K562 (cell line): ENCODE results near the gene NR6A1. TPM values are rescaled to one million over a fixed set of nuclear protein-coding genes. Genes with fewer than 3 reads are reported as not detected.

Experiments
- ATAC-seq: fragments of 200-7000 bp; cut with Tn5 transposase; 3 replicates; pipeline ENCODE4 v1.9.1; 2020; ENCODE audit warnings: moderate library complexity
- BruUV-seq: library from RNA; stranded (reverse); fragments of 400-500 nt; replicated peaks from 2 replicates; lab custom pipeline; 2021; lab: Mats Ljungman, UMichigan
- CTCF ChIA-PET: fragments of 300-600 bp; formaldehyde crosslinking; extraction: SDS; loops from one replicate; lab custom pipeline; 2021; ENCODE audit warnings: low intra/inter-chr PET ratio; lab: Yijun Ruan, JAX
- POLR2A ChIA-PET: fragments of 300-600, 350-650 bp; sonication (Branson Sonifier 250); formaldehyde crosslinking; extraction: SDS; loops from one replicate; lab custom pipeline; 2021; ENCODE audit warnings: antibody characterized with exemption, inconsistent platforms; lab: Yijun Ruan, JAX
- DNase-seq, 4 experiments: peaks; one replicate each; pipeline versions ENCODE4 v3.0.0 to v3.0.0-alpha.2; 2011 to 2018; ENCODE audit warnings: low spot score in 3 of 4, mixed read lengths in 3 of 4; ENCODE audit errors: extremely low read depth in 1 of 4
- FAIRE-seq: peaks from 2 replicates; lab custom pipeline; 2011; peaks lifted over from hg19 to GRCh38; lab: Jason Lieb, UNC
- H2AFZ ChIP-seq: 2 replicates; pipeline ENCODE4 v1.6.0; 2011; ENCODE audit warnings: low read depth, low read length, control low read depth, inconsistent platforms
- H3K27ac ChIP-seq: fragments of 200-600 bp; 3 replicates; pipeline ENCODE4 v1.8.0; 2011; ENCODE audit warnings: low read depth, mild to moderate bottlenecking, control low read depth, inconsistent platforms, low read length, moderate library complexity, mixed read lengths; ENCODE audit errors: extremely low read depth
- H3K27me3 ChIP-seq, 2 experiments: fragments of 300-600 bp in 1 of 2; 2 replicates in 1 of 2; 3 replicates in 1 of 2; pipeline versions ENCODE4 v1.6.0 to v1.8.0; 2011; ENCODE audit warnings: inconsistent platforms in 2 of 2, low read length in 2 of 2, mild to moderate bottlenecking in 1 of 2, mixed read lengths in 1 of 2, moderate library complexity in 1 of 2; ENCODE audit not compliant: control insufficient read depth in 2 of 2, insufficient read depth in 2 of 2
- H3K36me3 ChIP-seq: fragments of 300-600 bp; 3 replicates; pipeline ENCODE4 v1.8.0; 2011; ENCODE audit warnings: mild to moderate bottlenecking, low read length, inconsistent platforms; ENCODE audit not compliant: control insufficient read depth, insufficient read depth
- H3K4me1 ChIP-seq, 2 experiments: fragments of 200-600 bp in 1 of 2; replicated peaks in 1 of 2; 2 replicates in 1 of 2; 3 replicates in 1 of 2; pipeline versions ENCODE4 v1.5.1 to v1.8.0; 2011; ENCODE audit warnings: inconsistent platforms in 2 of 2, low read length in 2 of 2, mild to moderate bottlenecking in 1 of 2, mixed read lengths in 1 of 2, moderate library complexity in 1 of 2; ENCODE audit not compliant: control insufficient read depth in 2 of 2, insufficient read depth in 2 of 2
- H3K4me2 ChIP-seq: 2 replicates; pipeline ENCODE4 v1.6.1; 2011; ENCODE audit warnings: low read length, control low read depth, inconsistent platforms, mixed read lengths; ENCODE audit not compliant: insufficient read depth
- H3K4me3 ChIP-seq: fragments of 200-600 bp; sonication (generic), shearing (Covaris generic); 2 replicates; pipeline ENCODE4 v1.5.1; 2016; ENCODE audit warnings: control low read depth, inconsistent platforms
- H3K79me2 ChIP-seq: fragments of 200-600 bp; 3 replicates; pipeline ENCODE4 v1.8.0; 2011; ENCODE audit warnings: low read length, inconsistent platforms; ENCODE audit not compliant: control insufficient read depth, insufficient read depth
- H3K9ac ChIP-seq, 2 experiments: 2 replicates each; pipeline versions ENCODE4 v1.6.0 to v1.6.1; 2011; ENCODE audit warnings: low read depth in 2 of 2, low read length in 2 of 2, control low read depth in 1 of 2, inconsistent platforms in 1 of 2, mild to moderate bottlenecking in 1 of 2, mixed read lengths in 1 of 2; ENCODE audit not compliant: insufficient read depth in 1 of 2
- H3K9me1 ChIP-seq: one replicate; pipeline ENCODE4 v1.6.0; 2011; ENCODE audit warnings: inconsistent platforms, mild to moderate bottlenecking, low read length, moderate library complexity; ENCODE audit not compliant: control insufficient read depth, insufficient read depth
- H3K9me3 ChIP-seq: replicated peaks from 2 replicates; pipeline ENCODE4 v1.5.1; 2011; ENCODE audit warnings: low read depth, low read length, inconsistent platforms; ENCODE audit not compliant: control insufficient read depth, insufficient read depth
- H4K20me1 ChIP-seq: replicated peaks from 2 replicates; pipeline ENCODE4 v1.6.1; 2011; ENCODE audit warnings: low read length, inconsistent platforms, mixed read lengths; ENCODE audit not compliant: control insufficient read depth, insufficient read depth
- CCAR2 ChIP-seq: fragments of 200-400 bp; formaldehyde crosslinking; IDR thresholded peaks from 2 replicates; pipeline ENCODE4 v1.6.1; 2017; ENCODE audit warnings: mild to moderate bottlenecking, low read depth, low read length
- CTCF ChIP-seq, 3 experiments: IDR thresholded peaks in 2 of 3; conservative IDR thresholded peaks in 1 of 3; 2 replicates each; pipeline ENCODE4 v1.5.1; 2011 to 2012; ENCODE audit warnings: low read length in 3 of 3, mild to moderate bottlenecking in 3 of 3, control low read depth in 2 of 3, improper control_type of control experiment in 1 of 3, inconsistent platforms in 1 of 3, low read depth in 1 of 3, mixed read lengths in 1 of 3, moderate library complexity in 1 of 3; ENCODE audit not compliant: insufficient read depth in 2 of 3
- ELF2 ChIP-seq: fragments of 250-450 bp; sonication (Bioruptor Pico); IDR thresholded peaks from 2 replicates; pipeline ENCODE4 v1.5.0; 2021; ENCODE audit warnings: mild to moderate bottlenecking
- ETS2 ChIP-seq: IDR thresholded peaks from 2 replicates; pipeline ENCODE4 v1.6.1; 2016; ENCODE audit warnings: borderline replicate concordance, missing genetic modification characterization, mild to moderate bottlenecking, moderate library complexity, missing compliant biosample characterization; ENCODE audit not compliant: poor library complexity, severe bottlenecking
- GTF2A2 ChIP-seq: IDR thresholded peaks from 2 replicates; pipeline ENCODE4 v1.6.1; 2016; ENCODE audit warnings: mild to moderate bottlenecking, missing genetic modification characterization, missing compliant biosample characterization
- HNRNPLL ChIP-seq: fragments of 200-400 bp; formaldehyde crosslinking; IDR thresholded peaks from 2 replicates; pipeline ENCODE4 v1.6.1; 2017; ENCODE audit warnings: low read length, low read depth, mild to moderate bottlenecking; ENCODE audit not compliant: poor library complexity, severe bottlenecking
- KDM1A ChIP-seq, 2 experiments: fragments of 450-650 bp; IDR thresholded peaks; 2 replicates each; pipeline ENCODE4 v1.6.1; 2016; ENCODE audit warnings: mild to moderate bottlenecking in 2 of 2
- PHB2 ChIP-seq: fragments of 450-650 bp; IDR thresholded peaks from 2 replicates; pipeline ENCODE4 v1.6.1; 2017; ENCODE audit warnings: low read depth
- PRPF4 ChIP-seq: fragments of 200-400 bp; formaldehyde crosslinking; IDR thresholded peaks from one replicate; pipeline ENCODE4 v1.6.1; 2017; ENCODE audit warnings: low read length, low read depth, mild to moderate bottlenecking; ENCODE audit not compliant: insufficient read depth, poor library complexity, severe bottlenecking
- ZBED1 ChIP-seq: IDR thresholded peaks from 2 replicates; pipeline ENCODE4 v1.6.1; 2014
- ZFP91 ChIP-seq: sonication (generic); formaldehyde crosslinking; IDR thresholded peaks from 2 replicates; pipeline ENCODE4 v1.8.0; 2022; ENCODE audit warnings: mild to moderate bottlenecking, missing genetic modification reagents
- ZNF184 ChIP-seq: sonication (generic); formaldehyde crosslinking; IDR thresholded peaks from 2 replicates; pipeline ENCODE4 v1.5.0; 2020; ENCODE audit warnings: missing genetic modification reagents
- ZNF263 ChIP-seq: sonication (generic); formaldehyde crosslinking; IDR thresholded peaks from 2 replicates; pipeline ENCODE4 v1.8.0; 2022; ENCODE audit warnings: mild to moderate bottlenecking, missing genetic modification reagents, borderline replicate concordance
- ZNF282 ChIP-seq: sonication (generic); formaldehyde crosslinking; IDR thresholded peaks from 2 replicates; pipeline ENCODE4 v1.8.1; 2023; ENCODE audit warnings: missing genetic modification reagents
- WGBS: fragments of 100-300 bp; shearing (Covaris generic); methylation state at CpG from one replicate; pipeline ENCODE4 v1.1.6; 2016; ENCODE audit warnings: low coverage, mixed read lengths; ENCODE audit not compliant: insufficient coverage; ENCODE audit errors: missing lambda C conversion rate; 5-methylcytosine and 5-hydroxymethylcytosine counted together
- in situ Hi-C: fragments of 300-500 bp; cut with MboI; formaldehyde crosslinking; loops from 4 replicates; pipeline ENCODE4 v1.15.0; 2018; ENCODE audit warnings: inconsistent platforms, mixed read lengths
- intact Hi-C: fragments of 100-400 bp; cut with micrococcal nuclease; formaldehyde crosslinking; loops from 2 replicates; pipeline ENCODE4 v1.14.2; 2022
- polyA plus RNA-seq, 8 experiments: library from polyadenylated mRNA; depleted of rRNA in 4 of 8; stranded (reverse) in 5 of 8; unstranded in 3 of 8; fragments of >200 nt; fragmentation: Nextera tagmentation in 2 of 8; fragmentation: Illumina TruSeq in 1 of 8; extraction: Ambion mirVana in 2 of 8; extraction: Trizol in 1 of 8; gene quantifications; 2 replicates each; pipeline versions ENCODE4 v1.2.1 to v1.2.3, GENCODE V29; 2011 to 2014; ENCODE audit warnings: inconsistent platforms in 1 of 8, missing spikeins in 1 of 8
- total RNA-seq, 7 experiments: library from RNA; depleted of rRNA in 6 of 7; stranded (reverse); fragments of >200 nt in 6 of 7; fragmentation: Illumina TruSeq in 2 of 7; extraction: Trizol in 2 of 7; gene quantifications; 2 replicates each; pipeline versions ENCODE4 v1.2.1 to v1.2.3, GENCODE V29; 2011 to 2021; ENCODE audit warnings: low replicate concordance in 1 of 7
- TF ChIP-seq, protein P1 (sequence below): sonication (generic); formaldehyde crosslinking; IDR thresholded peaks from 2 replicates; pipeline ENCODE4 v1.8.0; 2022; ENCODE audit warnings: missing genetic modification reagents, mild to moderate bottlenecking, moderate library complexity, borderline replicate concordance
- TF ChIP-seq, protein P2 (sequence below): sonication (generic); formaldehyde crosslinking; IDR thresholded peaks from 2 replicates; pipeline ENCODE4 v1.8.0; 2022; ENCODE audit warnings: mild to moderate bottlenecking, missing genetic modification reagents

NR6A1 gene
- total and polyA plus RNA-seq, 9 of the 15 experiments (the other 6 are each of a cell fraction or from before 2014, with no cell fraction given): 9.7 to 55.4 (median 28.3) TPM

DNA sequence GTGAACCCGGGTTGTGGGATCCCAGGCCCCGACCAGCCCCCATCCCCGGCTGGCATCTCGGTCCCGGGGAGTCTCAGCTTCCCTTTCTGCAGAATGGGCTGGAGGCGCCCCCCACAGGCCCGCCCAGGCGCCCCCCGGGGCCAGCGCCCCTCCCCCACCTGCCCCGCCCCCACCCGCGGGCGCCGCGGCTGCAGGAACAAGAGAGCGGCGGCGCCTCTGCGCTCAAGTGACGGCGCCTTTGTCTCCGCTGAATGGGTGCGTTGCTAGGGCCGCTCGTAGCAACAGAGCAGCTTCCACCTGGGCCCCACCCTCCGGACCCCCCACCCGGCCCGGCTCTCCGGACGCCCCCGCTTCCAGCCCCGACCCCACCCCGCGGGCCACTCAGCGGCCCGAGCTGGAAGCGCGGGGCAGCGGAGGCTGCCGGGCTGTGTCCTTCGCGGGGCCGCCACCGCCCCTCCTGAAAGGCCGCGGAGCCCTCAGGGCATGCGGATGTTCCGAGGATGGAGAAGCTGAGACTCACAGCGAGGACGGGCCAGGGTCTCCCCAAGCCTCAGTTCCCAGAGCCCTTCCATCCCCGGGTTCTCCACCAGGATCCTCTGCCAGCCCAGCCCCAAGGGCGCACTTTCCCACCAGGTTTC, 293.3 kb downstream of the NR6A1 start (continued):
- no peak for TF ChIP-seq ZFP91 (CRISPR knock-in tag)
- no peak for TF ChIP-seq ZBED1
- no peak for TF ChIP-seq PHB2
- TF ChIP-seq ZNF282 (CRISPR knock-in tag): no peak
- no peak for TF ChIP-seq GTF2A2 (tag)
- TF ChIP-seq ETS2 (tag): no peak
- TF ChIP-seq PRPF4: peak; percentile 70
- no peak for TF ChIP-seq CCAR2

DNA sequence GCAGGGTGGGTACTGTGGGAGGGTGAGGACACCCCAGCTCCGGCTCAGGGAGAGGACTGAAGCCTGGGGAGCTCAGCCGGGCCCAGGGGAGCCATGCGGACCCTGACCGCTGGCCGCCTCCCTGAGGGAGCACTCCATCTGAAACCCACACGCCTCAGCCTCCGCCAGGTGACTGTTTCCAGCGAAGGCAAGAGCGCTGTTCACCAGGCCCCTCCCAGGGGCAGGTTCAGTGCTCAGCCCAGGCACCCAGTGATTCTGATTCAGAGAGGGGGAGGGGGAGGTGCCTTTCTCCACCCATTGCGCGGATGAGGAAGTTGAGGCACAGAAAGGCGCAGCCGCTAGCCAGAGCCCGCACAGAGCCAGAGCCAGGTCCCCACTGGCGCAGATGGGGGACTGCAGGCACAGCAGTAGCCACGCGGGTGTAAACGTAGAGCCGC, 293.9 kb downstream of the NR6A1 start:
- peaks cover 4 to 56% of the 10 kb centered on the region in 2 experiments; a peak in 4 of 5 replicates for H3K27me3 ChIP-seq
- DNase-seq (peak in 2 of 4 experiments; percentile 37 to 42), ATAC-seq (peak; percentile 27), FAIRE-seq (no peak)
- intact Hi-C loops: no loop called here
- ChIA-PET CTCF (no interaction called here), POLR2A (no interaction called here)
- no TSS peak for BruUV-seq
- H3K4me2 ChIP-seq: peak overlapping the region; percentile 7; the same call in 1 of the 2 replicates
- H4K20me1 ChIP-seq: peaks cover 16% of the 10 kb centered on the region
- peaks cover 0 to 52% of the 10 kb centered on the region in 2 experiments; a peak in 3 of 5 replicates for H3K4me1 ChIP-seq
- H3K9ac ChIP-seq: peak overlapping the region in 1 of 2 experiments; percentile 43; a peak in 2 of 4 replicates
- no peak overlapping the region for H2AFZ ChIP-seq
- no peaks in the 10 kb centered on the region for H3K79me2 ChIP-seq
- H3K9me3 ChIP-seq: no peaks in the 10 kb centered on the region
- WGBS: 9% methylated on average over 14 of the region's 19 CpGs
- peak overlapping the region; percentile 18; the same call in 1 of the 2 replicates for H3K4me3 ChIP-seq
- in situ Hi-C loops: no loop called here
- no peaks in the 10 kb centered on the region for H3K9me1 ChIP-seq
- no peaks in the 10 kb centered on the region for H3K36me3 ChIP-seq
- no peak overlapping the region for H3K27ac ChIP-seq
- TF ChIP-seq, protein P1, sequence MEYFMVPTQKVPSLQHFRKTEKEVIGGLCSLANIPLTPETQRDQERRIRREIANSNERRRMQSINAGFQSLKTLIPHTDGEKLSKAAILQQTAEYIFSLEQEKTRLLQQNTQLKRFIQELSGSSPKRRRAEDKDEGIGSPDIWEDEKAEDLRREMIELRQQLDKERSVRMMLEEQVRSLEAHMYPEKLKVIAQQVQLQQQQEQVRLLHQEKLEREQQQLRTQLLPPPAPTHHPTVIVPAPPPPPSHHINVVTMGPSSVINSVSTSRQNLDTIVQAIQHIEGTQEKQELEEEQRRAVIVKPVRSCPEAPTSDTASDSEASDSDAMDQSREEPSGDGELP (CRISPR knock-in tag): 0 out of 2 replicates have a peak, but pooled peaks have one; percentile 8
- no peak for TF ChIP-seq ZNF184 (CRISPR knock-in tag)
- TF ChIP-seq HNRNPLL: no peak
- TF ChIP-seq ZNF263 (CRISPR knock-in tag): peak; percentile 63; the same call in 1 of the 2 replicates
- TF ChIP-seq CTCF (IDR thresholded peaks at IDR 0.05 in 2 of 3, conservative IDR thresholded peaks at IDR 0.05 in 1 of 3; ENCODE audit: insufficient read depth in 2 of 3, low read depth in 1 of 3, low read length in 3 of 3): 0 out of 6 replicates have a peak, but pooled peaks of 1 of the 3 experiments have one; percentile 10
- TF ChIP-seq, protein P2, sequence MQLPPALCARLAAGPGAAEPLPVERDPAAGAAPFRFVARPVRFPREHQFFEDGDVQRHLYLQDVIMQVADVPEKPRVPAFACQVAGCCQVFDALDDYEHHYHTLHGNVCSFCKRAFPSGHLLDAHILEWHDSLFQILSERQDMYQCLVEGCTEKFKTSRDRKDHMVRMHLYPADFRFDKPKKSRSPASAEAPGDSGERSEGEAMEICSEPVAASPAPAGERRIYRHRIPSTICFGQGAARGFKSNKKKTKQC: no peak
- peak; percentile 57 to 93 for TF ChIP-seq KDM1A (IDR thresholded peaks at IDR 0.05)
- no peak for TF ChIP-seq ELF2 (CRISPR knock-in tag)
